ENCODE results near the gene PDGFB. TPM values are rescaled to one million over a fixed set of nuclear protein-coding genes. Genes with fewer than 3 reads are reported as not detected.

PDGFB gene
- total RNA-seq, result 1.8 and 1.9 TPM in 2 replicates

DNA sequence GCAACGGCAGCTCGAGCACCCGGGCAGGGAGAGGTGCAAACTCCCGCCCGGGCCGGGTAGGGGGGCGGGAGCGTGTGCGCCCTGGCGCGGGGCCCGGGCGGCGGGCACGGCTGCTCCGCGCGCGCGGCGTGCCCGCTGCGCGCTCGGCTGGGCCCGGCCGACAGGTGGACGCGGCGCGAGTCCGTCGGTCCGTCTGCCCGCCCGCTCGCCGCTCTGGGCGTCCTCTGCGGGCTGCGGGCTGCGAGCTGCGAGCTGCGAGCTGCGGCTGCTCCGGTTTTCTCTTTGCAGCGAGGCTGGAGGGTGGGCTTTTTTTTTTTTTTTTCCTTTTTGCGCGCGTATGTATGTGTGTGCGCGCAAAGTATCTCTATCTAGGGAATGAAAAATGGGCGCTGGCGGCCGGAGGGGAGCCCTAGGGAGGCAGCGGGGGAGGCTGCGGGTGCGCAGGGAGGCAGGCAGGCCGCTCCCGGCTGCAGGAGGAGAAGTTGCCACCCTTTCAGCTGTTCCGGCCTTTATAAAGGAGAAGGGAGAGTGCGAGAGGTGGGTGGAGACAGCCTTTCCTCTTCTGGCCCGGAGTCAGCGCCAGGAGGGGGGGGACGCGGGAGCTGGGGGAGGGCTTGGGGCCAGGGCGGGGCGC, at the start of gene PDGFB:
Gene PDGFB (minus strand): TSS at position 487 of the 634 bp plus-strand sequence. CDS start 1,019 bp downstream, outside the sequence.

Other genes with a start within 250 kb of the PDGFB start
- 22.4 and 24.5 TPM in 2 replicates for gene APOBEC3C, start 230.7 kb downstream of the PDGFB start, total RNA-seq
- gene APOBEC3D, start 223.9 kb downstream of the PDGFB start, total RNA-seq, result 0.50 and 1.2 TPM in 2 replicates
- gene APOBEC3F, start 204.1 kb downstream of the PDGFB start, total RNA-seq, result 5.1 and 7.4 TPM in 2 replicates
- 7.2 and 7.7 TPM in 2 replicates for gene APOBEC3G, start 167.7 kb downstream of the PDGFB start, total RNA-seq
- 0.30 TPM in 1 of 2 replicates, not detected in the other for gene APOBEC3H, start 147.7 kb downstream of the PDGFB start, total RNA-seq
- 1.5 and 1.8 TPM in 2 replicates for gene CBX7, start 92.3 kb downstream of the PDGFB start, total RNA-seq
- 2,456 and 3,014 TPM in 2 replicates for gene RPL3, start 74.6 kb upstream of the PDGFB start, total RNA-seq
- 5.6 and 7.9 TPM in 2 replicates for gene SYNGR1, start 105.0 kb upstream of the PDGFB start, total RNA-seq
- 16.9 and 24.0 TPM in 2 replicates for gene TAB1, start 154.8 kb upstream of the PDGFB start, total RNA-seq
- gene MGAT3, start 212.0 kb upstream of the PDGFB start, total RNA-seq, result under 0.01 and 0.17 TPM in 2 replicates